HG02571 (cell line): ENCODE measurements around the gene LCE2B.
"Not testable (repeated sequence)": the region's sequence is repeated elsewhere in the genome, so short reads cannot be mapped to it uniquely, and the experiment has no call there.

Experiments used
- ATAC-seq: cut with Tn5 transposase; IDR thresholded peaks from one replicate; pipeline ENCODE4 v1.9.1; 2021; ENCODE audit warnings: mild to moderate bottlenecking, moderate library complexity; ENCODE audit not compliant: unreplicated experiment

The LCE2B gene

GRCh38 chr1:152685823-152686222, at the start of gene LCE2B:
TSS of gene LCE2B (plus strand) at chr1:152686123. CDS start at chr1:152686844, 721 bp downstream.
- not testable (repeated sequence) for ATAC-seq

GRCh38 chr1:152640351-152640750, 45.6 kb upstream of the LCE2B start:
- ATAC-seq: no peak

- no peak for ATAC-seq
Measured at GRCh38 chr1:152643945-152644344, 42.0 kb upstream of the LCE2B start.

- no peak for ATAC-seq
Measured at GRCh38 chr1:152645146-152645545, 40.8 kb upstream of the LCE2B start.

GRCh38 chr1:152646656-152647055, 39.3 kb upstream of the LCE2B start:
- ATAC-seq: no peak

- ATAC-seq: no peak
Measured at GRCh38 chr1:152654110-152654509, 31.8 kb upstream of the LCE2B start.

GRCh38 chr1:152656459-152656858, 29.5 kb upstream of the LCE2B start:
- no peak for ATAC-seq

- ATAC-seq: no peak
Measured at GRCh38 chr1:152657677-152658076, 28.2 kb upstream of the LCE2B start.

- ATAC-seq: no peak
Measured at GRCh38 chr1:152658649-152659048, 27.3 kb upstream of the LCE2B start.

- no peak for ATAC-seq
Measured at GRCh38 chr1:152663098-152663497, 22.8 kb upstream of the LCE2B start, which contains the start of gene LCE2D. TSS of gene LCE2D (plus strand) at chr1:152663380. CDS start at chr1:152664106, 726 bp downstream.

GRCh38 chr1:152666171-152666570, 19.8 kb upstream of the LCE2B start:
- ATAC-seq: not testable (repeated sequence)

- no peak for ATAC-seq
Measured at GRCh38 chr1:152667648-152668047, 18.3 kb upstream of the LCE2B start.

GRCh38 chr1:152673016-152673415, 12.9 kb upstream of the LCE2B start:
- no peak for ATAC-seq

GRCh38 chr1:152674983-152675382, 10.9 kb upstream of the LCE2B start, which contains the start of gene LCE2C:
TSS of gene LCE2C (plus strand) at chr1:152675279. CDS start at chr1:152676016, 737 bp downstream.
- ATAC-seq: not testable (repeated sequence)

GRCh38 chr1:152679459-152679858, 6.5 kb upstream of the LCE2B start:
- no peak for ATAC-seq

- no peak for ATAC-seq
Measured at GRCh38 chr1:152681616-152682015, 4.3 kb upstream of the LCE2B start.

- ATAC-seq: no peak
Measured at GRCh38 chr1:152683846-152684245, 2.1 kb upstream of the LCE2B start.

- ATAC-seq: no peak
Measured at GRCh38 chr1:152697701-152698600, 12.0 kb downstream of the LCE2B start, which contains the start of gene LCE2A. TSS of gene LCE2A (plus strand) at chr1:152698345. CDS start at chr1:152698902, 557 bp downstream.

GRCh38 chr1:152699746-152700145, 13.8 kb downstream of the LCE2B start:
- ATAC-seq: no peak

- no peak for ATAC-seq
Measured at GRCh38 chr1:152707860-152708259, 21.9 kb downstream of the LCE2B start, which contains the start of gene LCE4A. TSS of gene LCE4A (plus strand) at chr1:152708160. CDS start at chr1:152709076, 916 bp downstream.

GRCh38 chr1:152718238-152718637, 32.3 kb downstream of the LCE2B start:
- ATAC-seq: no peak

- ATAC-seq: no peak
Measured at GRCh38 chr1:152725261-152725660, 39.3 kb downstream of the LCE2B start.
